Dedifferentiated amniotic fluid mesenchymal stem cell (primary cell): ENCODE results near the gene EN1.
A peak's percentile ranks its signal among the peaks of the same experiment; 100 is the strongest.

Source experiments
- DNase-seq: peaks from one replicate; pipeline ENCODE4 v3.0.0-alpha.2; 2016; ENCODE audit errors: extremely low spot score

The EN1 gene

DNA sequence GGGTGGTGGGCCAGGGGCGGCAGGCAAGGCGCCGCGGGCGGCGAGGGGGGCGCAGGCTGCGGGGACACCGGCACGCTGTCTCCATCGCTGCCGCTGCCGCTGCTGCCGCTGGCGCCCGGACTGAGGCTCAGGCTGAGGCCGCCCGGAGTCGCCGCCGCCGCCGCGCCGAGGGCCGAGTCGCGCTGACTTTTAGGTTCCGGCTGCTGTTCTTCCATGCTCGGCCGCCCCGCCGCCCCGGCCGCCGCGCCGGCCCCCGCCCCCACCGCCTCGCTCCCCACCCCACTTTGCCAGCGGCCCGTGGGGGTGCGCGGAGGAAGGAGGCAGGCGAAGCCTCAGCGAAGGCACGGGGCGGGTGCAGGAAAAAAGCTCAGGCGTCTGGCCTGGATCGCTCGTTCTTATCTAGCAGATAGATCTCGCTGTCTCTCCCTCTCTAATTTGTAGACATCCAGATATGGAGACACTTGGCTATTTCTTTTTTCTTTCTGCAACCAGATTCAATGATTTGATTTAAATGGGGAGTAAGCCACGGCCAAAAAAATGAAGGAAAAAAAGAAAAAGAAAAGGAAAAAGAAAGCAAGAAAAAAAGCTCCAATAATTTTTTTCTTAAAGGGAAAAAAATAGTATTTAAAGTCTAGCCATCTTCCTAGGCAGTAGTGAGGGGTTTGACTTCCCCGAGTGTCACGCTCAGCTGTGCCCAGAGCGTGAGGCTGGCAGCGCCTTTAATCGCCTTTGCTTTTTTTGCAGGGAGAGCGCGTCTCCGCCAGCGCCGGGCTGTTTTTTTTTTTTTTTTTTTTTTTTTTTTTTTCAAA, at the start of gene EN1:
EN1 (minus strand) TSS at position 696 of the 809 bp plus-strand sequence; CDS start at position 215, 481 bp downstream.
- no peak for DNase-seq

GRCh38 chr2:118893100-118893499, 45.7 kb upstream of the EN1 start:
- DNase-seq, result no peak

- no peak for DNase-seq
Observed at GRCh38 chr2:118889995-118890394, 42.5 kb upstream of the EN1 start.

GRCh38 chr2:118883792-118884191, 36.3 kb upstream of the EN1 start:
- DNase-seq, result no peak

DNA sequence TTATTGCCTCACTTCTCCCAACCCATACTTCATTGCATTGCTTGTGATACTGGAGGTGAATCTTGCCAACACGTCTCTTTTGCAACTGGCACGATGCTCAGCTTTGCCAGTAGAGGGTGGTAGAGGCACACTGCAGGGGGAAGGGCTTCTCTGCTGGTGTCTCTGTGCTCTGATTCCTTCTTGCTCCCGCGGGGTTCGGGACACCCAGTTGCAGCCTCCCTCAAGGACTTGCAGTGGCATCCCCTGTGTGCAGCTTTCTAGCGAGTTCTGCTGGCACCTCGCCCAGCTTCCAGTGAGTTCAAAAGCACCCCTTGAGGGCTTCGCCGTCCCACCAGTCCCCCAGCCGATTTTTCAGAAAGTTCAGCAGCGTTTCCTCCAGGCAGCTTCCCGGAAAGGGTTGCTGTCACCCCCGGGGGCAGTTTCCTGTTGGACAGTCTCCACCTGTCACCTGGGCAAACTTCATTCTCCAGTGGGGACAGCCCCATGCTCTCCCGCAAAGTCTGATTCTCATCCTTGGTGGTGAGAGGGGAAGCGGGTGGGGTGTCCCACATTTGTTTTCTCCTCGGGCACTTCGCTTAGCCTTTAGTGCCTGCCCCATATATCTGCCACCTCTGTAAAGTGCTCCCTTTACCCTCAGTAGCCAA, 35.4 kb upstream of the EN1 start:
- DNase-seq, result peak; percentile 36

DNA sequence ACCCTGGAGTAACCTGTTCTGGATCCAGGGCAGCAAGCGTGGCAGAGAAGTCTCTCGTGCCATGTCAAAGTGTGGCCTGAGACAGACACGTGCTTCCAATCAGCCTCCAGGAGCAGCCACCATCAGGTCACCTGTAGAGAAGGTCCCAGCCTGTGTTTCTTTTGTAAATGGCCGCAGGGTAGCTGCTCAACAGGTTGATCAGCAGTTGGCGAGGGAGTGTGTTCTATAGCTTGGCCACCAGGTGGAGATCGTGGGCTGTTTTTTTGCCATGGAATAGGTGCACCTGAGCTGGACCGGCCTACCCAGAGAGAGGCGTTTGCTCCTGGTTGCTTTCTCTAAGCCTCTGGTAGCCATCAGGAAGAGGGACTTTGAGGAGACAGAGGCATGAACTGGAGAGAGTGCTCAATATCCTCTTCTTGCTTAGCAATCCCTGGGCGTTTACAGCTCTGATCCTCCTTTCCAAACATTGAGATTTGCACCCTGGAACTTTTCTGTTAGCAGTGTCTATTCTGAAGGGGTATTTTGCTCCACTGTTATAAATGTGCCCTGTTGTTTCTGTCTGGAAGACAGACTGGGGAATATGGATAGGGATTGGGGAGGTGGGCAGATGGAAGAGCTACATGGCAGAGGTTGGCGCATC, 34.2 kb upstream of the EN1 start:
- DNase-seq, result no peak

DNA sequence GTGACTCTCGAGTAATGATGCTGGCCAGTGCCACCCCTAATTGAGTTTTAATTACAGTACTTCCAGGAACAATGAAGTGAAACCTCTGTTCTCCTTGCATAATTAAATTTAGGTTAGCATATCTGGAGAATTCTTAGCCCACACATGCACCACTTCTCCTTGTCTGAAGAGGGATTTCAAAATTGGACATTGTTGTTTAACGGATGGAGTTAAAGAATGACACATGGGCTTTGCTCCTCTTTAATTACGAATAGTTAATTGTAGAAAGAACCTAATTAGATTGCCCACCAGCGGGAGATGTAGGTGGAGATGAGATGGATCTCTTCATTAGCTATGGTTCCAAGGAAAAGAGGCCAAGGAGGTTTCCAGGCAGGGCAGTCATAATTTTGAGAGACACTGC, 33.1 kb upstream of the EN1 start:
- no peak for DNase-seq

DNA sequence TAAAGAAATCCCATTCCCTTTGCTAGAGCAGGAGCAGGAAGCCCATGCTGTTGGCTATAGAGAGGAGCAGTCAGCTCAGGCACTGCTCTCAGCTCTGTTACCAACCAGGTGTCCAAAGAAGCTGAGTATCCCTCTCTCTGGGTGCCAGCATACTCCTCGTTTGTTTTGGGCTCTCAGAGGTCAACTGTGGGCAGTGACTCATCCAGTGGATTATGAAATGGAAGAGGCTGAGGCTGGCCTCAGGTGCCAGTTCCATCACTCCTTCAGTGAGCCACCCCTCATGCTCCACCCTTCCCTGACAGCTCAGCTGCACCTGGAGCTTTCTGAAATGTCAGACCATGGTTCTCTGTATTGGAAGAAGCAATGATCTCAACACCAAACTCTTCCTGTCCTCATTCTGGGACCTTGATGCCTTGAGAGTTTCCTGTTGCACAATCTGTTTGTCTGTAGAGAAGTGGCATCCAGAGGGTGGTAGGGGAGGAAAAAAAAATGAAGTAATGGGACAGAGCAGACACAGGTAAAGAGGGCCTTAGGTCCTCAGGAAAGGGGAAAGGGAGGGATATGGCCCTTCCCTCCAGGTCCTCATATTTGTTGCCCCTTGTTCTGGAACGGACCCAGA, 31.2 kb upstream of the EN1 start:
- DNase-seq, result no peak

GRCh38 chr2:118875318-118875717, 27.9 kb upstream of the EN1 start:
- no peak for DNase-seq

GRCh38 chr2:118874324-118874723, 26.9 kb upstream of the EN1 start:
- no peak for DNase-seq

GRCh38 chr2:118865106-118865505, 17.7 kb upstream of the EN1 start:
- DNase-seq, result peak; percentile 69

GRCh38 chr2:118864207-118864606, 16.8 kb upstream of the EN1 start:
- no peak for DNase-seq

DNA sequence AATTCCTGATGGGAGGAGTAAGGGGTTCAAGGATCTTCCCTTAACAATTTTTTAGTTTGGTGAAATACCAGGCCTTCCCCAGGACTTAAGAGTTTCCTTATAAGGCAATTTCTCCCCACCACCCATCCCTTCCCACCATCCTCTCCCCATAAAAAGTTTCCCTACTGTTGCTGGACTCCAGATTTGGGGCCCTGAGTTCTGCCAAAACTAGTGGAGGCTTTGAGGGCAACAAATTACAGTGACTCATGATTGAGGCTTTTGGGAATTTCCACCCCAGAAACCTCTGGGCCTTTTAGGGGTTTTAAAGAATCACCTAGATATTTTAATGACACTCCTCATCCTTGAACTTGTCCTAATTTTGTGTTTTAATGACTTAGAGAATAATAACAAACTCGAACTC, 14.3 kb upstream of the EN1 start:
- DNase-seq, result no peak

DNA sequence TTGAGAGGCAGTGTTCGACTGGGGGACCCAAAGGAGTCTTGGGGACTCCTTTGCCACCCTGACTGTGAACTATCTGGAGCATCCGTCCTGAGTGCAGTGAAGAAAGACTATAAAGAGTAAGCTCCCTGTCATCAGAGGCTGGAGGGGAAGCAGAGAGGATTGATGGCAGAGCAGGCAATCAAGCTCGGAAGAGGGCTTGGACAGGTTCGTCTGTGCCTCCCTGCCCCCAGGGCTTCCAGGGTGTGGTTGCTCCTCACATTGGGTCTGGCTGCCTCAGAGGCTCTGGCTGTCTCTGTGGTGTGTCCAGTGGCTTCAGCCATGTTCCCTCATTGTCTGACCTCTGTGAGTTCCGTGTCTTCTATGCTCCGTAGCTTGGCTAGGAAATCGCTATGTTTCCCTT, 13.8 kb upstream of the EN1 start:
- DNase-seq, result no peak

- DNase-seq, result no peak
Observed at GRCh38 chr2:118860506-118860905, 13.1 kb upstream of the EN1 start.

DNA sequence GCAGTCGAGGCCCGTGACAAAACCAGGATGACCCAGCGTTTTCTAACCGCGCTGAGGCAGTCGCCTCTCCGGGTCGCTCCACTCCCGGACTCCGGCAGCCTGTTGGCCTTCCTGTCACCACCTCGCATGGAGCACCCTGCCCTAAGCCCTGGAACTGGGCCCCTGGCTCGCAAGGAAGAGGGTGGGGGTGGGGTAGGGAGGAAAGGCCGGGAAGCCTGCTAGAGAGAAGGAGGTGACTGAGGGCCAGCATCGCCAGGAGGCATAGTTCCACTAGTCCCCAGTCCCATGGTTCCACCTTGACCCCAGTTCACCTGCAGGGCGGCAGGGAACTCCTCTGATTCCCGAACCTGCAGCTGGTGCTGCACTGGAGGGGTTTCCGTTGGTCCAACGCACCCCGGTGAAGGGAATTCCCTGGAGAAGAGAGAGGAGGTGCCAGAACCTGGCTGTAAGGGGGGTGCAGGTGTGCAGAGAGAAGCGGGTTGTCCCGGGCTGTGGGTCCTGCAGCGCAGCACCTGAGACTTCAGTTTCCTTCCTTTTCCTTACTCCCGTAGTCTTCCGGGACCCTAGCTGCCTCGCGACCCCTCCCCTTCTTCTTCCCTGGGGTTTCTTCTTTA, 11.8 kb upstream of the EN1 start:
- no peak for DNase-seq

DNA sequence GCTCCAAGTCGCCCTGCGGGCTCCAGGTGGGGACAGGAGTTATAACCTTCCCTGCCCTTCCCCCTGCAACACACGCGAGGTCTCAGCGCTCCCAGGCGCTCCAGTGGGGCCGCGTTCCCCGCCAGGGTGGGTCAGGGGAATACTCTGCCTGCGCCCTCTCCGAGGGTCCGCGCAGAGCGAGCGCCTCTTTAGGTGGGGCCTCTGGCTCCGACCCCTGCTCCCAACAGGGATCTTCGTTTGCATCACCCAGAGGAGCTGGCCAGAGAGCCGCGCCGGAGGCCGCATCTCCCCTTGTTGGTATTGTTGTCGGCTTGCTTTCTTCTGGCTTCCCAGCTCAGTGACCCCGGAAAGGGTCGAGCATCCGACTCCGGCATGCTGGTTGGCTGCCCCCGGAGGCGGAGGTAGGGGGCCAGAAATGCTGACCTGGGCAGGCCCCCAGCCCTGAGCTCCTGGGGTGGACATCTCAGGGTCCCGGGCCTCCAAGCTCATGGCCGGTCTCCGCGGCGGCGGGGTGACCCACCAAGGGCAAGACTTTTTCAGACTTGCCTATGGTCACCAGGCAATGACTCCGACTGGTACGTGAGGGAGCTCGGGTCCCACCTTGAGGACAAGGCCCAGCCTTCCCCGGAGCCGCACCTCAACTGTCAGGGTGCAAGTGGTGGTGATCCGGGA, 11.2 kb upstream of the EN1 start:
- DNase-seq, result no peak

GRCh38 chr2:118857677-118858484, 10.4 kb upstream of the EN1 start:
- no peak for DNase-seq

- no peak for DNase-seq
Observed at GRCh38 chr2:118856978-118857676, 9.7 kb upstream of the EN1 start.
